Transverse colon (tissue), 4 donors: ENCODE results near the gene DNAH11.

Experiments
- POLR2AphosphoS5 ChIP-seq, 3 donors: sonication (generic); formaldehyde crosslinking; IDR thresholded peaks; one replicate each; pipeline ENCODE4 v1.6.1; 2016; ENCODE audit warnings: antibody characterized with exemption in 3 of 3
- TF ChIP-seq, protein P1 (sequence below), 5 experiments: fragments of 200-600 bp in 3 of 5; fragments of 450-650 bp in 2 of 5; sonication (generic) in 3 of 5; IDR thresholded peaks; 1 replicate in 2 of 5; 2 replicates in 3 of 5; pipeline ENCODE4 v1.5.1; 2016 to 2017; ENCODE audit warnings: antibody characterized with exemption in 5 of 5, inconsistent platforms in 3 of 5, mild to moderate bottlenecking in 2 of 5, moderate library complexity in 1 of 5

- no peak for TF ChIP-seq POLR2AphosphoS5 (IDR thresholded peaks at IDR 0.05)
- TF ChIP-seq, protein P1, sequence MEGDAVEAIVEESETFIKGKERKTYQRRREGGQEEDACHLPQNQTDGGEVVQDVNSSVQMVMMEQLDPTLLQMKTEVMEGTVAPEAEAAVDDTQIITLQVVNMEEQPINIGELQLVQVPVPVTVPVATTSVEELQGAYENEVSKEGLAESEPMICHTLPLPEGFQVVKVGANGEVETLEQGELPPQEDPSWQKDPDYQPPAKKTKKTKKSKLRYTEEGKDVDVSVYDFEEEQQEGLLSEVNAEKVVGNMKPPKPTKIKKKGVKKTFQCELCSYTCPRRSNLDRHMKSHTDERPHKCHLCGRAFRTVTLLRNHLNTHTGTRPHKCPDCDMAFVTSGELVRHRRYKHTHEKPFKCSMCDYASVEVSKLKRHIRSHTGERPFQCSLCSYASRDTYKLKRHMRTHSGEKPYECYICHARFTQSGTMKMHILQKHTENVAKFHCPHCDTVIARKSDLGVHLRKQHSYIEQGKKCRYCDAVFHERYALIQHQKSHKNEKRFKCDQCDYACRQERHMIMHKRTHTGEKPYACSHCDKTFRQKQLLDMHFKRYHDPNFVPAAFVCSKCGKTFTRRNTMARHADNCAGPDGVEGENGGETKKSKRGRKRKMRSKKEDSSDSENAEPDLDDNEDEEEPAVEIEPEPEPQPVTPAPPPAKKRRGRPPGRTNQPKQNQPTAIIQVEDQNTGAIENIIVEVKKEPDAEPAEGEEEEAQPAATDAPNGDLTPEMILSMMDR (IDR thresholded peaks at IDR 0.05), result no peak
These were observed 323.9 kb downstream of the DNAH11 start for GRCh38 chr7:21866731-21867130.
